Upper lobe of left lung (tissue), 6 donors: ENCODE data around the gene LOXL1. TPM values are rescaled to one million over a fixed set of nuclear protein-coding genes. Genes with fewer than 3 reads are reported as not detected.
A peak's percentile ranks its signal among the peaks of the same experiment; 100 is the strongest.

Source experiments
- ATAC-seq, 2 donors: fragments of 200-7000 bp; cut with Tn5 transposase; one replicate each; pipeline ENCODE4 v1.9.1; 2022; ENCODE audit warnings: mild to moderate bottlenecking in 2 of 2, moderate library complexity in 2 of 2; ENCODE audit not compliant: low FRiP score in 2 of 2
- DNase-seq, 2 donors: peaks; one replicate each; pipeline ENCODE4 v3.0.0-alpha.2; 2019 to 2020
- H3K27ac ChIP-seq, 4 donors: fragments of 200-600 bp; sonication (generic); one replicate each; pipeline ENCODE4 v1.5.1; 2016 to 2019
- H3K27me3 ChIP-seq, 4 donors: fragments of 200-600 bp; sonication (generic); one replicate each; pipeline ENCODE4 v1.5.1; 2017 to 2019
- H3K36me3 ChIP-seq, 4 donors: fragments of 200-600 bp; sonication (generic); one replicate each; pipeline ENCODE4 v1.5.1; 2016 to 2019
- H3K4me1 ChIP-seq, 4 donors: fragments of 200-600 bp; sonication (generic); one replicate each; pipeline ENCODE4 v1.5.1; 2018 to 2019
- H3K4me3 ChIP-seq, 4 donors: fragments of 200-600 bp; sonication (generic); one replicate each; pipeline ENCODE4 v1.5.1; 2017 to 2019; ENCODE audit warnings: mild to moderate bottlenecking in 2 of 4, moderate library complexity in 1 of 4
- H3K9me3 ChIP-seq, 4 donors: fragments of 200-600 bp; sonication (generic); one replicate each; pipeline ENCODE4 v1.5.1; 2018 to 2019
- EP300 ChIP-seq, 4 donors: sonication (generic); formaldehyde crosslinking; IDR thresholded peaks; one replicate each; pipeline ENCODE4 v1.5.1; 2017; ENCODE audit warnings: antibody characterized with exemption in 4 of 4, control low read depth in 2 of 4
- POLR2A ChIP-seq, 4 donors: fragments of 450-650 bp; IDR thresholded peaks; one replicate each; pipeline ENCODE4 v1.5.1; 2016 to 2017; ENCODE audit warnings: antibody characterized with exemption in 4 of 4, mild to moderate bottlenecking in 2 of 4
- POLR2AphosphoS5 ChIP-seq, 2 donors: sonication (generic); formaldehyde crosslinking; IDR thresholded peaks; one replicate each; pipeline ENCODE4 v1.5.1; 2017; ENCODE audit warnings: antibody characterized with exemption in 2 of 2
- WGBS, 2 donors: methylation state at CpG; one replicate each; pipeline ENCODE4 v1.1.5; 2017 to 2018; 5-methylcytosine and 5-hydroxymethylcytosine counted together
- total RNA-seq, 6 donors: library from RNA; depleted of rRNA in 4 of 6; stranded (reverse); fragments of >200 nt in 4 of 6; gene quantifications; one replicate each; pipeline versions ENCODE4 v1.1.0 to v1.2.1, GENCODE V29; 2016 to 2021
- TF ChIP-seq, protein P1 (sequence below), 6 experiments: fragments of 450-650 bp in 4 of 6; fragments of 200-600 bp in 2 of 6; sonication (generic) in 2 of 6; IDR thresholded peaks; one replicate each; pipeline ENCODE4 v1.5.1; 2016 to 2019; ENCODE audit warnings: antibody characterized with exemption in 6 of 6
- donor health status: DM: no; HTN: no; CAD: no; lungs with moderate emphysema.
- donor health status: DM: no; HTN: yes; CAD: no; lungs with severe emphysema.

Gene LOXL1
- total RNA-seq, 6 donors from 2014 or later = 6.0 to 25.9 (median 8.0) TPM

DNA sequence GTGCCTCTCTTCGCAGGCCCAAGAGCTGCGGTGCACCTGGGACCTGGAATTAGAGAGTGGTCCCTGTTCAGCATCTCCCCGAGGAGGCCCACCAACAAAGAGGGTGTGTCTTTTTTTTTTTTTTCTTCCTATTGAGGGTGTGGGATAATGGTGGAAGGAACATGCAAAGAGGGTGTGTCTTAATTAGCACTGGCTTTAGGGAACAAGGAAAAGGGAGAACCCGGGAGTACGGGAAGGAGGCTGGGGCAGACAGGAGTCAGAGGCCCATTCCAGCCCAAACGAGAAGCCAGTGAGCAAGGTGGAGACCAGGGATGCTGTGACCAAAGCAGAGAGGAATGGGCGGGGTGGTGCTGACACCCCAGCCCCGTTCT lies 429 bp upstream of the LOXL1 start:
- peak overlapping the region in 2 of 4 donors; percentile 62 to 64 for H3K4me3 ChIP-seq
- peaks cover 45 to 59% (median 54%) of the 10 kb centered on the region in 4 donors for H3K4me1 ChIP-seq
- peak in 1 of 2 donors; percentile 0 for ATAC-seq
- peaks cover 0 to 3% (median 1%) of the 10 kb centered on the region in 4 donors for H3K27me3 ChIP-seq
- H3K9me3 ChIP-seq = no peaks in the 10 kb centered on the region
- no peak for TF ChIP-seq POLR2AphosphoS5 (IDR thresholded peaks at IDR 0.05)
- TF ChIP-seq EP300 (IDR thresholded peaks at IDR 0.05) = no peak
- no peak for TF ChIP-seq POLR2A (IDR thresholded peaks at IDR 0.05)
- TF ChIP-seq, protein P1, sequence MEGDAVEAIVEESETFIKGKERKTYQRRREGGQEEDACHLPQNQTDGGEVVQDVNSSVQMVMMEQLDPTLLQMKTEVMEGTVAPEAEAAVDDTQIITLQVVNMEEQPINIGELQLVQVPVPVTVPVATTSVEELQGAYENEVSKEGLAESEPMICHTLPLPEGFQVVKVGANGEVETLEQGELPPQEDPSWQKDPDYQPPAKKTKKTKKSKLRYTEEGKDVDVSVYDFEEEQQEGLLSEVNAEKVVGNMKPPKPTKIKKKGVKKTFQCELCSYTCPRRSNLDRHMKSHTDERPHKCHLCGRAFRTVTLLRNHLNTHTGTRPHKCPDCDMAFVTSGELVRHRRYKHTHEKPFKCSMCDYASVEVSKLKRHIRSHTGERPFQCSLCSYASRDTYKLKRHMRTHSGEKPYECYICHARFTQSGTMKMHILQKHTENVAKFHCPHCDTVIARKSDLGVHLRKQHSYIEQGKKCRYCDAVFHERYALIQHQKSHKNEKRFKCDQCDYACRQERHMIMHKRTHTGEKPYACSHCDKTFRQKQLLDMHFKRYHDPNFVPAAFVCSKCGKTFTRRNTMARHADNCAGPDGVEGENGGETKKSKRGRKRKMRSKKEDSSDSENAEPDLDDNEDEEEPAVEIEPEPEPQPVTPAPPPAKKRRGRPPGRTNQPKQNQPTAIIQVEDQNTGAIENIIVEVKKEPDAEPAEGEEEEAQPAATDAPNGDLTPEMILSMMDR (IDR thresholded peaks at IDR 0.05) = no peak
- no peaks in the 10 kb centered on the region for H3K36me3 ChIP-seq
- peak overlapping the region in 3 of 4 donors; percentile 72 to 87 (median 77) for H3K27ac ChIP-seq
- WGBS, 2 donors = 63 to 67% methylated on average over 7 to 8 of the region's 8 CpGs
- no peak for DNase-seq

DNA sequence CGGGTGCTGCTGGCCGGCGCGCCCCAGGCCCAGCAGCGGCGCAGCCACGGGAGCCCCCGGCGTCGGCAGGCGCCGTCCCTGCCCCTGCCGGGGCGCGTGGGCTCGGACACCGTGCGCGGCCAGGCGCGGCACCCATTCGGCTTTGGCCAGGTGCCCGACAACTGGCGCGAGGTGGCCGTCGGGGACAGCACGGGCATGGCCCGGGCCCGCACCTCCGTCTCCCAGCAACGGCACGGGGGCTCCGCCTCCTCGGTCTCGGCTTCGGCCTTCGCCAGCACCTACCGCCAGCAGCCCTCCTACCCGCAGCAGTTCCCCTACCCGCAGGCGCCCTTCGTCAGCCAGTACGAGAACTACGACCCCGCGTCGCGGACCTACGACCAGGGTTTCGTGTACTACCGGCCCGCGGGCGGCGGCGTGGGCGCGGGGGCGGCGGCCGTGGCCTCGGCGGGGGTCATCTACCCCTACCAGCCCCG lies 777 bp downstream of the LOXL1 start:
- WGBS, 2 donors = no CpG with 5 or more reads among the region's 65 CpGs

DNA sequence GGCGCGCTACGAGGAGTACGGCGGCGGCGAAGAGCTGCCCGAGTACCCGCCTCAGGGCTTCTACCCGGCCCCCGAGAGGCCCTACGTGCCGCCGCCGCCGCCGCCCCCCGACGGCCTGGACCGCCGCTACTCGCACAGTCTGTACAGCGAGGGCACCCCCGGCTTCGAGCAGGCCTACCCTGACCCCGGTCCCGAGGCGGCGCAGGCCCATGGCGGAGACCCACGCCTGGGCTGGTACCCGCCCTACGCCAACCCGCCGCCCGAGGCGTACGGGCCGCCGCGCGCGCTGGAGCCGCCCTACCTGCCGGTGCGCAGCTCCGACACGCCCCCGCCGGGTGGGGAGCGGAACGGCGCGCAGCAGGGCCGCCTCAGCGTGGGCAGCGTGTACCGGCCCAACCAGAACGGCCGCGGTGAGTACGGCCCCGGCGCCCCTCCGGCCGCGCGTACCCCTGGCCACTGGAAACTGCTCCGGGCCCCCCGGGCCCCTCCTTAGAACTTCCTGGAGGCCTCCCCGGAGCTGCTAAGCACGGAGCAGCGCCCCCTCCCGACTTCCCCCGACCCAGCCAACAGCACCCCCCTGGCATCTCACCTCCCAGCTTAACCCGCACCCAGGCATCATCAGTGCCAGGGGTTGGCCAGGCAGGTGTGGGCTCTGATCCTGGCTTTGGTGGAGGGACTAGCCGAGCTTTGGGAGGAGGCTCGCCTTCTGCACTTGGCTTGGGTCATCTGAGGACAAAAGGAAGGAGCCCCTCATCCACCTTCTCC lies 1.4 kb downstream of the LOXL1 start:
- Histone ChIP-seq H3K36me3 (no peaks in the 10 kb centered on the region), H3K27me3 (peaks cover 0 to 3% (median 1%) of the 10 kb centered on the region in 4 donors), H3K27ac (peak overlapping the region; percentile 62 to 87 (median 74)), H3K4me1 (peaks cover 42 to 53% (median 48%) of the 10 kb centered on the region in 4 donors), H3K4me3 (peak overlapping the region; percentile 41 to 64 (median 55)), H3K9me3 (no peaks in the 10 kb centered on the region)
- ATAC-seq (peak; percentile 57 to 62), DNase-seq (peak; percentile 65 to 95)
- WGBS, 2 donors = 2 to 6% methylated on average over 8 to 20 of the region's 78 CpGs
- no peak for TF ChIP-seq POLR2AphosphoS5 (IDR thresholded peaks at IDR 0.05)
- no peak for TF ChIP-seq EP300 (IDR thresholded peaks at IDR 0.05)
- TF ChIP-seq POLR2A (IDR thresholded peaks at IDR 0.05) = peak in 1 of 4 donors; percentile 31
- TF ChIP-seq, protein P1 (IDR thresholded peaks at IDR 0.05) = peak; percentile 36 to 71 (median 55)

More for the DNA sequence above, 777 bp downstream of the LOXL1 start:
- Histone ChIP-seq H3K36me3 (no peaks in the 10 kb centered on the region), H3K27me3 (peaks cover 0 to 3% (median 1%) of the 10 kb centered on the region in 4 donors), H3K4me3 (peak overlapping the region; percentile 41 to 64 (median 55)), H3K4me1 (peaks cover 43 to 59% (median 54%) of the 10 kb centered on the region in 4 donors), H3K9me3 (no peaks in the 10 kb centered on the region), H3K27ac (peak overlapping the region; percentile 62 to 87 (median 74))
- no peak for TF ChIP-seq EP300 (IDR thresholded peaks at IDR 0.05)
- TF ChIP-seq, protein P1 (IDR thresholded peaks at IDR 0.05) = no peak
- TF ChIP-seq POLR2AphosphoS5 (IDR thresholded peaks at IDR 0.05) = no peak
- no peak for TF ChIP-seq POLR2A (IDR thresholded peaks at IDR 0.05)
- peak; percentile 72 to 92 for DNase-seq
- ATAC-seq = peak in 1 of 2 donors; percentile 28

DNA sequence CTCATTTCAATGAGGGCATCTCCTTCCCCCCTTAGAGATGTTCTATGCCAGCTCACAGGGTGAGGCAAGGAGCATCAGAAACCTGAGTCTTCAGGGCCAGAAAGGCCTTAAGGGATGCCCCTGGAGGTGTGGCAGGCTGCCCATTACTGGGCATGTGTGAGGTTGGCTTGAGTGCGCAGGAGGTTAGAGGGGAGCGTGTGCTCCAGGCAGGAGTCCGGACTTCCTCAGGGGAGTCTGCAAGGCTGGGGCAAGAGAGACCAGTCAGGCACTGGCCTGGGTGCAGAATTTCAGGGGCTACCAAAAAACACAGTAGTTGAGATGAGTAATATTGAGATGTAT lies 1.9 kb downstream of the LOXL1 start:
- Histone ChIP-seq H3K27me3 (peaks cover 0 to 3% (median 1%) of the 10 kb centered on the region in 4 donors), H3K27ac (no peak overlapping the region), H3K4me1 (peaks cover 39 to 48% (median 42%) of the 10 kb centered on the region in 4 donors), H3K9me3 (no peaks in the 10 kb centered on the region), H3K4me3 (peak overlapping the region in 3 of 4 donors; percentile 48 to 64 (median 62)), H3K36me3 (no peaks in the 10 kb centered on the region)
- DNase-seq (no peak), ATAC-seq (no peak)
- WGBS, 2 donors = 65 to 78% methylated on average over 3 of the region's 3 CpGs
- TF ChIP-seq EP300 (IDR thresholded peaks at IDR 0.05) (no peak), POLR2AphosphoS5 (IDR thresholded peaks at IDR 0.05) (no peak), POLR2A (IDR thresholded peaks at IDR 0.05) (no peak)
- TF ChIP-seq, protein P1 (IDR thresholded peaks at IDR 0.05) = no peak
